Stimulated activated naive B cell treated with anti-CD40 and anti-IgM and Interleukin-4, amounts not matched to agents 10 μg/mL and 1 μg/mL and 100 μg/mL, for 72 hours (primary cell): Measurements from ENCODE around the gene CORIN.

ENCODE experiments used
- ATAC-seq, 2 donors: fragments of 150-1000 bp; cut with Tn5 transposase; replicated peaks; 2 replicates each; pipeline ENCODE4 v1.10.0; 2021; ENCODE audit warnings: moderate library complexity in 1 of 2
- DNase-seq: peaks from one replicate; pipeline ENCODE4 v3.0.0; 2021
- H3K27ac Mint-ChIP-seq: one replicate; pipeline ENCODE4 v1.8.0; 2022; ENCODE audit warnings: mild to moderate bottlenecking, mixed read lengths
- H3K27me3 Mint-ChIP-seq, 2 donors: one replicate each; pipeline ENCODE4 v1.8.0; 2022; ENCODE audit warnings: mixed read lengths in 2 of 2
- H3K36me3 Mint-ChIP-seq, 2 donors: one replicate each; pipeline ENCODE4 v1.8.0; 2022; ENCODE audit warnings: mixed read lengths in 2 of 2, mild to moderate bottlenecking in 1 of 2
- H3K4me1 Mint-ChIP-seq, 2 donors: one replicate each; pipeline ENCODE4 v1.8.0; 2022; ENCODE audit warnings: mixed read lengths in 2 of 2, mild to moderate bottlenecking in 1 of 2
- H3K4me3 Mint-ChIP-seq, 2 donors: one replicate each; pipeline ENCODE4 v1.8.0; 2022; ENCODE audit warnings: mild to moderate bottlenecking in 2 of 2, mixed read lengths in 2 of 2, moderate library complexity in 1 of 2
- H3K9me3 Mint-ChIP-seq, 2 donors: one replicate each; pipeline ENCODE4 v1.8.0; 2022; ENCODE audit warnings: mixed read lengths in 2 of 2, mild to moderate bottlenecking in 1 of 2

CORIN gene

DNA sequence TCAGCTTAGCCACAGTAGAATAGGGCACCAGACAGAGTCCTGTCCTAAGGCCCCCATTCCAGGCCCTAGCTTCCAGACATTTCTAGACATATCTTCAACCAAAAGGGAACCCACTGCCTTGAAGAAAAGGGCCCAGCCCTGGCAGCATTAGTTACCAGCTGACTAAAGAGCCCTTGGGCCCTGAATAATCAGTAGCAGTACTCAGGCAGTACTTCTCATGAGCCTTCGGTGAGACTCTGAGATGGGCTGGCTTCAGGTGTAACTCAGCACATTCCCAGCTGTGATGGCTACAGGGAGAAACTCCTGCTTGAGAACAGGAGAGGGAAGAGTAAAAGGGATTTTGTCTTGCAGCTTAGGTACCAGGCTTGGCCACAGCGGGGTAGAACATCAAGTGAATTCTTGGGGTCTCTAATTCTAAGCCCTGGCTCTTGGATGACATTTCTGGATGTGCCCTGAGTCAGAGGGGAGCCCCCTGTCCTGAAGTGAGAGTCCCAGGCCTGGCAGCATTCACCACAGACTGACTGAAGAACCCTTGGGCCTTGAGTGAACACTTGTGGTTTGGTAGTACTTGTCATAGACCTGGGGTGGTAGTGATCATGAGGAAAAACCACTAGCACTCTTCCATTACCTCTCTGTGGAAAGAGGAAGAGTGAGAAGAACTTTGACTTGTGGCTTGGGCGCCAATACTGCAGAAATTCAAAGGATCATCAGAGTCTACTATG, 182.7 kb downstream of the CORIN start:
- Mint-ChIP-seq H3K27me3 (peaks cover 5 to 17% of the 10 kb centered on the region in 2 donors), H3K4me3 (no peak overlapping the region), H3K36me3 (peaks cover 2 to 4% of the 10 kb centered on the region in 2 donors), H3K4me1 (peaks cover 5 to 13% of the 10 kb centered on the region in 2 donors), H3K27ac (peak overlapping the region; percentile 47), H3K9me3 (peaks cover 0 to 4% of the 10 kb centered on the region in 2 donors)
- DNase-seq (peak; percentile 43), ATAC-seq (peak; percentile 95 to 96)

DNA sequence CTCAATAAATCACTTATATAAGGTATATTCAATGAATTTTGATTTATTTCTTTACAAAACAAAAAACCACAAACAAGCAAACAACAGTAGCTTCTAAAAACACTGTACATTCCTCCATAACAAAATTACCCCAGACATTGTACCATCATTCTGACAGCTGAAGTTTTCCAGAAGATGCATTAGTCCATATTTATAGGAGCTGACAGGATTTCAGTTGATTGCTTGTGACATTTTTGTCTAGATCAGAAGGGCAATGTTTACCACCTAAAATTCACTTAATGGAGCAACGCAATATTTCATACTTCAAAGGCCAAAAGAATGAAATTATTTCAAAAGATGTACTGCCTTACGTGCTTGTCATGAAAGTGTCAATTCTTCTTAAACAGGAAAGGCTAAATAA, 185.8 kb downstream of the CORIN start:
- H3K4me3 Mint-ChIP-seq: no peak overlapping the region
- H3K4me1 Mint-ChIP-seq: peaks cover 5 to 13% of the 10 kb centered on the region in 2 donors
- no peaks in the 10 kb centered on the region for H3K36me3 Mint-ChIP-seq
- H3K27ac Mint-ChIP-seq: no peak overlapping the region
- no peak for ATAC-seq
- H3K27me3 Mint-ChIP-seq: peaks cover 0 to 9% of the 10 kb centered on the region in 2 donors
- no peaks in the 10 kb centered on the region for H3K9me3 Mint-ChIP-seq
- no peak for DNase-seq

DNA sequence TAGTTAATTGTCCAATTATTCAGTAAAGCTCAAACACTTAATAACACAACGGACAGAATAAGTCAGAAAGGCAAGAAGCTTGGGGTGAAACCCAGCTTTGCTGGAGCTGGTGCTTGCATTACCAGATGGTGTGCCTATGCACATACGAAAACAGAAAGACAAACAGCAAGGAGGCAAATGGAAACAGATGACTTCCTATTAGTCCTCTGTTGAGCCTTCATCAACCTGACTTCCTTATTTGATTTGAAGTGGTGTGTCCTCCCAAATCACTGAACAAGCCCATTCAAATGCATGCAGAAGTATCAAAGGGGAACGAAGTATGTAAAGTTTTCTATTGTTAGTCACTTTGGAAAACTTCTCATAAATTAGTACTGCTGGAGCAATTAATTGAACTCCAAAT, 186.6 kb downstream of the CORIN start:
- H3K27ac Mint-ChIP-seq: no peak overlapping the region
- ATAC-seq (no peak), DNase-seq (no peak)
- H3K36me3 Mint-ChIP-seq: no peaks in the 10 kb centered on the region
- H3K4me3 Mint-ChIP-seq: no peak overlapping the region
- no peaks in the 10 kb centered on the region for H3K9me3 Mint-ChIP-seq
- peaks cover 0 to 9% of the 10 kb centered on the region in 2 donors for H3K27me3 Mint-ChIP-seq
- peaks cover 5 to 13% of the 10 kb centered on the region in 2 donors for H3K4me1 Mint-ChIP-seq

DNA sequence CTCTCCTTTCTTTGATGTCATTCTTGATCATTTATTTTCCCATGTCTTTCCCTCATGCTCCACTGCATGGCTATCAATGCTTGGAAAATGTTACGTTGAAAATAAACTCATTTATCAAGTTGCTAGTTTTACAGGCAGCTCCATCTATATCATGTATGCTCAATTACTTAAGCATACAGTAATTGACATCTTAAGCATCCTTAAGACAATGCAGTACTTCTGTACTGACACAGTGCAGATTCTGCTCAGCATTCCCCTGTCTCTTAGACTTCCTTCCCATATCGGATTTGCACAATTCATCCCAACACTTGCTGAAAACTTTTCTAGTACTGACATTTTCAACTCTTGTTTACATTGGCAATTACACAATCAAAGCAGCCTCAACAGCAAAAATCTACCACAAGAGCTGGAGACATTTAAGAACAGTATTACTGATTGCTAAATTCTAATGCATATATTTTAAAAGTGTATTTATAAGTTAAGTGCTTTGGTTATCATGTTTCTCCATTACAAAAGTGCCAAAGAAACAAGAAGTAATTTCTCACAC, 187.2 kb downstream of the CORIN start:
- H3K9me3 Mint-ChIP-seq: no peaks in the 10 kb centered on the region
- H3K4me3 Mint-ChIP-seq: no peak overlapping the region
- H3K27ac Mint-ChIP-seq: no peak overlapping the region
- peaks cover 5 to 9% of the 10 kb centered on the region in 2 donors for H3K4me1 Mint-ChIP-seq
- ATAC-seq (no peak), DNase-seq (no peak)
- peaks cover 0 to 9% of the 10 kb centered on the region in 2 donors for H3K27me3 Mint-ChIP-seq
- no peaks in the 10 kb centered on the region for H3K36me3 Mint-ChIP-seq

DNA sequence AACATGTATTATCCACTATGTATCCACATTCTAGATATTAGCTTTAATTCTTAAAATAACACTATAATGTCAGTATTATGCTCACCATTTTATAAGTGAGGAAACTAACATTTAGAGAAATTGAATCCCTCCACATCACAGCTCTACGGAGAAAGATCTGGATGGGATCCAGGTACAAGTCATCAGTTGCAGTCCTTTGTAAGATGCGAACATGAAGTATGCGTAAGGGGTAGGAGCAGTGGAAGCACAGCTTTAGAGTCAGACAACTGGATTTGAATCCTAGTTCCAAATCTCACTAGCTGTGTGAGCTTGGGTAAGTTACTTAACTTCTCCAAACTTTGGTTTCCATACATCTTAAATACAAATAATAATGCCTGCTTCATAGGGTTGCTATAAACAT, 190.3 kb downstream of the CORIN start:
- Mint-ChIP-seq H3K4me1 (peaks cover 0 to 3% of the 10 kb centered on the region in 2 donors), H3K27ac (no peak overlapping the region), H3K9me3 (no peaks in the 10 kb centered on the region), H3K27me3 (peaks cover 0 to 9% of the 10 kb centered on the region in 2 donors), H3K36me3 (no peaks in the 10 kb centered on the region), H3K4me3 (no peak overlapping the region)
- no peak for ATAC-seq
- no peak for DNase-seq

DNA sequence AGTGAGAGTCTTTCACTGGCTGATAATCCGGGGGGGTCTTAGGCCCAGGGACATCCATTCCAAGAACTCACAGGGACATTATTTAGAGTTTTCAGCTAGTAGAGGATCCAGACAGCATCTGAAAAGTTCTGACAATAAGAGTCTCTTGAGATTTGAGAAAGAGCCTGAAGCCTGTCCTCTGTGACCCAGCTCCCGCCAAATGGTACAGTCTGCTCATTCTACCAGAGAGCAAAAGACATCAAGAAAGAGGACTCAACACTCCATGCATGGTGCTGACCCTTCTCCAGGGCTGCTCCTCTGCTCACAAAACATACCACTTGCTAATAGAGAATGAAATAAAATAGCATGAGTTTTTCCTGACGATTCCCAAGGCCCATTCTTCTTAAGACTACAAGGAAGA, 190.8 kb downstream of the CORIN start:
- H3K4me1 Mint-ChIP-seq: peaks cover 0 to 3% of the 10 kb centered on the region in 2 donors
- H3K27ac Mint-ChIP-seq: no peak overlapping the region
- H3K4me3 Mint-ChIP-seq: no peak overlapping the region
- no peaks in the 10 kb centered on the region for H3K9me3 Mint-ChIP-seq
- H3K36me3 Mint-ChIP-seq: no peaks in the 10 kb centered on the region
- peaks cover 0 to 9% of the 10 kb centered on the region in 2 donors for H3K27me3 Mint-ChIP-seq
- ATAC-seq (no peak), DNase-seq (no peak)

DNA sequence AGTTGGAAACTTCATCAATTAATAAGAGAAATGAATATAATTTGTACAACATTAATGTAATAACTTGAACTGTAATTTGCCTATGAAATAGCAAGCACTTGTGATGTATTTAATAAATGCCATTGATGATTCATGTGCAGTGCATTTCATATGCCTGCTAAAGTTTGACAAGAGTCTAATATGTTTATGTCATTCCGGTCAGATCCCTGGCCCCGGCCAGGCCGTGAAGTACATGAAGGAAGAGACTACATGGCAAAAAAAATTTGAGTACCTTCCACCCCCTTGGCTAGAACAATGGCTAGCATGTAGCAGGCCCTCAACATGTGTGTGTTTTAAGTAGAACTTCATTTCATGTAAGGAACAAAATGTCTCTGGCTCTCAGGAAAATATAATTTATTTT, 191.5 kb downstream of the CORIN start:
- Mint-ChIP-seq H3K4me3 (no peak overlapping the region), H3K27ac (no peak overlapping the region), H3K9me3 (no peaks in the 10 kb centered on the region), H3K27me3 (peaks cover 0 to 9% of the 10 kb centered on the region in 2 donors), H3K36me3 (no peaks in the 10 kb centered on the region), H3K4me1 (peaks cover 0 to 3% of the 10 kb centered on the region in 2 donors)
- DNase-seq: no peak
- no peak for ATAC-seq

DNA sequence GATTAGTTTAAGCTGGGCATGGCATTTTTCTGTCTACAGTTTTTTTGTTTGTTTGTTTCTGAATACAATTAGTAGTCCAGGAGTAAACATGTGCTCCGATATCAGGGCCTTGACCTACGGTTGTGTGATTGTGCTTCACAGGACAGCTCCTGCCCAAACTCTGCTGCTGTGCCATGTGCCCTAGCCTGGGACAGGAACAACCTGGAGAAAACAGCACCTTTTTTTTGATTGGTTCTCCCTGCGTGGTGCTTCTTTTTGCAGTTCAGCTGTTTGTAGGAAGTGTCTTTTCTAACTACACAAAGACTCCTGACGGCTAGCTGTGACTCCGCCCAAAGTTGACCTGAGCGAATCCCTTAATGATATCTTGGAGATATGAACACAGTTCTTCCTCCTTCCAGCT, 194.0 kb downstream of the CORIN start:
- Mint-ChIP-seq H3K4me3 (no peak overlapping the region), H3K27ac (no peak overlapping the region), H3K9me3 (no peaks in the 10 kb centered on the region), H3K27me3 (peaks cover 0 to 7% of the 10 kb centered on the region in 2 donors), H3K4me1 (no peaks in the 10 kb centered on the region), H3K36me3 (no peaks in the 10 kb centered on the region)
- ATAC-seq (no peak), DNase-seq (no peak)

DNA sequence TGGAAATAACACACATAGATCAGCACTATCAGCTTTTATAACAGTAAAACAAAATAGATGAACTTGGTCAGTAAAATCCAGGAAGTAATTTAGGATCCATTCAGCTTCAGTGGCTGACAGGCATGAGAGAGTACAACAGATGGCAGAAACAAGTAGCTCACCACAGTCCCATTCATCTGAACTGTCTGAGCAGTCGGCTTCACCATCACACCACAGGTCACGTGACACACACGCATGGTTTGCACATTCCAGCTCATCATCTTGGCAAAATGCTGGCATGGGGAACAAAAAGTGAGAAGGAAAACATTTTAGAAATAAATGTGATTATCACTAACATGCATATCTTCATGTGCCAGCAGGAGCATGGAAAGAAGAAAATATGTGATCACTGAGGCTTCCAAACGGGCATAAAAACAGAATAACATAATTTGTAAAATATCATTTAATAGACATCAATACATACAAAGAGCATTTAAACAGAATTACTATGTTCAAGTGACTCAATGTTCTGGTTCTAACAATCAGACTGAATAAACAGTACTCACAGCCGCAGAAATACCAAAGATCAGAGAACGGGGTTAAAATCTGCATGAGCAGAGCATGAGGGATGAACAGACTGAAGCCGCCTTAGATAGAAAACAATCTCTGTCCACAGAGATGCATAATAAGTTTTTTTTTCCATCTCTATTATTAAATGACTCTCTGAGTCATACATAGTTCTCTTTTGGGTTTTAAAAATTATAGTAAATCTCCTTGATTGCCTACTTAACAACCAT, 194.7 kb downstream of the CORIN start:
- H3K27me3 Mint-ChIP-seq: peaks cover 0 to 14% of the 10 kb centered on the region in 2 donors
- no peak overlapping the region for H3K27ac Mint-ChIP-seq
- peaks cover 4 to 5% of the 10 kb centered on the region in 2 donors for H3K36me3 Mint-ChIP-seq
- DNase-seq (no peak), ATAC-seq (no peak)
- H3K9me3 Mint-ChIP-seq: peaks cover 3 to 5% of the 10 kb centered on the region in 2 donors
- no peaks in the 10 kb centered on the region for H3K4me1 Mint-ChIP-seq
- no peak overlapping the region for H3K4me3 Mint-ChIP-seq

DNA sequence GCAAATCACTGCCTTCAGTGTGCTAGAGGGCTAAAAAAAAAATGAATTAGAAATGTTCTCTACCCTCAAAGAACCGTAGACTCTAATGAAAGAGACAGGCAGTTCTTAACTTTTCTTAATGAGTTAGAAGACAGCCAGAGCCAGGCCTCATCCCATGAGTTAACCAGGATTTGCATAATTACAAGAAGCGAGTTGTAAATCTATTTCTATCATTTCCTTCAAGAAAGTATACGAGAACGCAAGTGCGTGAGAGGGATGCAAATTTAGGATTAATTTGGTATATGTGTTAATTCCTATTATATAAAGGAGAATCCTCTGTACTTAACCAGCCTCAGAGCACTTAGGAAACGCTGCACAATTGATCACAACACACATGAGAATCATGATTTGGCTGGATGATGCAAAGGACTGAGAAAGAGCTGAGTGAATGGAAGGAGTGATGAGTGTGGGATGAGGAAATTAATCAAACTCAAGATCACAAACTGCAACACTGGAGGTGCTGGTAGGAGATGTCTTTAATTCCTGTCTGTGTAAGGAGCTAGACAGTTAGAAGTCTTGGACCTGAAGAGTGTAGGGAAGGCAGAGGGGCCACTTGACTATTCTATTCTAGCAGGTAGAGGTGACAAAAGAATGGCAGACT, 195.6 kb downstream of the CORIN start:
- peaks cover 7 to 10% of the 10 kb centered on the region in 2 donors for H3K36me3 Mint-ChIP-seq
- DNase-seq (no peak), ATAC-seq (no peak)
- H3K27me3 Mint-ChIP-seq: peaks cover 0 to 19% of the 10 kb centered on the region in 2 donors
- H3K9me3 Mint-ChIP-seq: peaks cover 8 to 11% of the 10 kb centered on the region in 2 donors
- no peak overlapping the region for H3K4me3 Mint-ChIP-seq
- no peaks in the 10 kb centered on the region for H3K4me1 Mint-ChIP-seq
- no peak overlapping the region for H3K27ac Mint-ChIP-seq

DNA sequence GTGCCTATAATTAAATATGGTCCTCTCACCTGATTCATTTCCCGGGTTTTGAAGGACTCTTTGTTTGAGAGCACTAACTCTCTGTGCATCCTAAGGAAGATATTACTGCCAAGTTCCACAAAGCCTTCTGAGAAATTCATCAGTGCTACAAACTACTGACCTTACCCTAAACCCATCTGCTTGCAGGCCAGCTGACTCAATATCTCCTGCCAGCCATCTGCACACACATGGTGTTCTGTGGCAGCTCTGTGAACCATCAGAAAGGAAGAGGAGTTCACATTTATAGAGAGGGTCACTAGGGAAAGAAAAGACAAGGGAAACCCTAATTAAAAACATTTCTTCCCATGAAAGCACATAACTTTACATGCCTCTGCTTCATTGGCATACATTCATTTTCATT, 196.1 kb downstream of the CORIN start:
- Mint-ChIP-seq H3K27me3 (peaks cover 3 to 24% of the 10 kb centered on the region in 2 donors), H3K27ac (no peak overlapping the region), H3K36me3 (peaks cover 10 to 16% of the 10 kb centered on the region in 2 donors), H3K4me3 (no peak overlapping the region), H3K9me3 (peaks cover 14 to 16% of the 10 kb centered on the region in 2 donors), H3K4me1 (no peaks in the 10 kb centered on the region)
- DNase-seq: no peak
- ATAC-seq: no peak

DNA sequence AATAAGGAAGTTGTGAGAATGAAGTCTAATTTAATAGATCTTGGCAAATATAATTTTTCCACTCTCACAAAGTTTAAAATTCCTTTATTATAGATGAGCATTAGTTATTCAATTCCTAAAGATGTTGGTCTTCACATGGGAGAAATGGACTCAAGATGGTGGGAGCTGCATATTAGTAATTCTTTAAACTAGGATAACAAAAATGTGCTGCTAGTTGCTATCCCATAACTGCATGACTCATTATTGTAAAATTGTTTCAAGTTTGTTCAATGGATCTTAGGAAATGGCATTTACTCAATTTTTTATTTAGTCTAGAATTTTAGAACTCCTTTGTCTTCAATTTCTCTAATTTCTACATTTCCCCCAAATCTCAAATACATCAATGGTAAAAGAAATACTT, 197.0 kb downstream of the CORIN start:
- Mint-ChIP-seq H3K4me1 (no peaks in the 10 kb centered on the region), H3K4me3 (no peak overlapping the region), H3K36me3 (peaks cover 14 to 20% of the 10 kb centered on the region in 2 donors), H3K9me3 (peaks cover 18 to 20% of the 10 kb centered on the region in 2 donors), H3K27me3 (peaks cover 6 to 33% of the 10 kb centered on the region in 2 donors), H3K27ac (no peak overlapping the region)
- no peak for ATAC-seq
- DNase-seq: no peak

DNA sequence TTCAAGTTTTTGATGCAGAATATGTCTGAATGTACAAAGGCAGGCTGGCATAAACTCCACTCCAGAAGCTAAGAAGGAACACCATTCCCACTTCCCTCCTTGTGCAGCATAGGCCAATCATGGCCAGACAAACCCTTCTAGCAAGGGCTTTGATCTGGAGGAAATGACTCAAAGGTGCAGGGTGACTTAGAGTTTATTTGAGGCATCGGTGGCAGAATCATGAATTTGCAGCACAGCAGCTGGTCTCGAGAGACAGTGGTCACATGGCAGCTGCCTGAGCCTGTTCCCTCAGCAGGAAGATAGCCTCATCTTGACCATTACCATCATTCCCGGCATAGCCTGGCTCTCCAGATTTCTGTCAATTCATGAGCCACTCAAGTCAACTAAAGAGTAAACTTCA, 198.3 kb downstream of the CORIN start:
- peaks cover 14 to 20% of the 10 kb centered on the region in 2 donors for H3K36me3 Mint-ChIP-seq
- peaks cover 6 to 44% of the 10 kb centered on the region in 2 donors for H3K27me3 Mint-ChIP-seq
- peaks cover 18 to 20% of the 10 kb centered on the region in 2 donors for H3K9me3 Mint-ChIP-seq
- no peak overlapping the region for H3K4me3 Mint-ChIP-seq
- DNase-seq (no peak), ATAC-seq (no peak)
- no peak overlapping the region for H3K27ac Mint-ChIP-seq
- no peaks in the 10 kb centered on the region for H3K4me1 Mint-ChIP-seq

DNA sequence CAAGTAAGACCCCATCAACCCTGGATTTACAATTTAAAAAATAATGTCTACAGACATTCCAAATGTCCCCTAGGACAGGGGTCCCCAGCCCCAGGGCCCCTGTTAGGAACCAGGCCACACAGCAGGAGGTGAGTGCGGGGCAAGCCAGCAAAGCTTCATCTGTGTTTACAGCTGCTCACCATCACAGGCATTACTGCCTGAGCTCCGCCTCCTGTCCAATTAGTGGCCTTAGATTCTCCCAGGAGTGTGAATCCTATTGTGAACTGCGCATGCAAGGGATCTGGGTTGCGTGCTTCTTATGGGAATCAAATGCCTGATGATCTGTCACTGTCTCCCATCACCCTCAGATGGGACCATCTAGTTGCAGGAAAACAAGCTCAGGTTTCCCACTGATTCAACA, 206.7 kb downstream of the CORIN start:
- H3K27me3 Mint-ChIP-seq: peaks cover 0 to 15% of the 10 kb centered on the region in 2 donors

More for the DNA sequence above, 206.7 kb downstream of the CORIN start:
- no peak overlapping the region for H3K27ac Mint-ChIP-seq
- H3K4me1 Mint-ChIP-seq: peaks cover 1 to 4% of the 10 kb centered on the region in 2 donors
- H3K4me3 Mint-ChIP-seq: no peak overlapping the region
- ATAC-seq (no peak), DNase-seq (no peak)
- peaks cover 0 to 2% of the 10 kb centered on the region in 2 donors for H3K36me3 Mint-ChIP-seq
- H3K9me3 Mint-ChIP-seq: no peaks in the 10 kb centered on the region
